ENCODE results near the gene LETM1.
"Not testable (repeated sequence)": the region's sequence is repeated elsewhere in the genome, so short reads cannot be mapped to it uniquely, and the experiment has no call there.

LETM1 gene

DNA sequence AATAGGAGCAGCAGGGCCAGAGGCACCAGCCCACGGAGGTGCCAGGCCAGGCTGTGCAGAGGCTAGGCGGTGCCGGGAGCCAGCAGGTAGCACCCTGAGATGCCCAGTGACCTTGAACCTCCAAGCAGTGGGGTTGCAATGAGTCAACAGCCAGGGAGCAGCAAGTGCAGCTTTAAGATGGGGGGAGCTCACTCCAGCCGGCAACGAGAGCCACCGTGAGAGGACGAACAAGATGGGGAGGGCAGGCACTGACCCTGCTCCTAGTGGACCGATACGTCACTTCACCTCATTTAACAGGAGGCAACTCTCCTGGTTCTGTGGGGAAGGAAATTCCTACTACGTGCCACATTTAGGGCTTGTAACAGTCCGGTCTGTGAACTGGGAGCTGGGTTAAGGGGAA, 4.8 kb downstream of the LETM1 start:
- no peak for ATAC-seq

DNA sequence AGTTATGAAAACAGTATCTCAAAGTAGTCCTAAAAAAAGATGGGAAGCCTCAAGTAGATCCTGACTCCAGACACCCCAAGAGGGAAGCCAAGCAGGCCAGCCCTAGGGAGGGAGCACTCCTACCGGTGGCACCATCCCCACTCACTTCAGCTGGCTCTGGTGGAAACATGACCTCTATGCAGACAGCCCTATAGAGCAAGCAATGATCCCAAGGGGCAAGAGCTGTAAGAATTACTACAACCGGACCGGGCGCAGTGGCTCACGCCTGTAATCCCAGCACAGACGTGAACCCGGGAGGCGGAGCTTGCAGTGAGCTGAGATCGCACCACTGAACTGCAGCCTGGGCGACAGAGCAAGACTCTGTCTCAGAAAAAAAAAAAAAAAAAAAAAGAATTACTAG, 5.7 kb downstream of the LETM1 start:
- no peak for ATAC-seq

DNA sequence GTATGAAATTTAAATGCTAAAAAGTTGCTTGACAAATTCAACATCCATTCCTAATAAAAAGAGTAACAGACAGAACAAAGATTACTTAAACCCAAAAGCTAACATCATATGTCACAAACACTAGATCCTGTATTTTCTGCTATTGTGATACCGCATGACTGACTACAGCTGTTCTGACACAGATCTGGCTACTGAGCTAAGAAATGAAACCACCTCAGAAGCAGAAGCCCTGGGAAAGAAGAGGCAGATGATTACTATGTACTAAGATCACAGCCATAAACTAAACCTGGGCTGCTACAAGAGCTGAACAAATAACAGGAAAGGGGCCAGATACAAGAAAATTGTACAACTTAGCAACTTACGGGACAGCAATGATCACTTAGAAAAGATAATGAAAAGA, 9.4 kb downstream of the LETM1 start:
- ATAC-seq = no peak

DNA sequence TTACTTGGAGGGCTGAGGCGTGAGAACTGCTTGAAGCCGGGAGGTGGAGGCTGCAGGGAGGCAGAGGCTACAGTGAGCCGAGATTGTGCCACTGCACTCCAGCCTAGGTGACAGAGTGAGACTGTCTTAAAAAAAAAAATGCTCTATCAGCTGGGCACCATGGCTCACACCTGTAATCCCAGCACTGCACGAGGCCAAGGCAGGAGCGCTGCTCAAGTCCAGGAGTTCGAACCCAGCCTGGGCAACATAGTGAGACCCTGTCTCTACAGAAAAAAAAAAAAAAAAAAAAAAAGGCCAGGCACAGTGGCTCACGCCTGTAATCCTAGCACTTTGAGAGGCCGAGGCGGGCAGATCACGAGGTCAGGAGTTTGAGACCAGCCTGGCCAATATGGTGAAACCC, 11.3 kb downstream of the LETM1 start:
- ATAC-seq = not testable (repeated sequence)

DNA sequence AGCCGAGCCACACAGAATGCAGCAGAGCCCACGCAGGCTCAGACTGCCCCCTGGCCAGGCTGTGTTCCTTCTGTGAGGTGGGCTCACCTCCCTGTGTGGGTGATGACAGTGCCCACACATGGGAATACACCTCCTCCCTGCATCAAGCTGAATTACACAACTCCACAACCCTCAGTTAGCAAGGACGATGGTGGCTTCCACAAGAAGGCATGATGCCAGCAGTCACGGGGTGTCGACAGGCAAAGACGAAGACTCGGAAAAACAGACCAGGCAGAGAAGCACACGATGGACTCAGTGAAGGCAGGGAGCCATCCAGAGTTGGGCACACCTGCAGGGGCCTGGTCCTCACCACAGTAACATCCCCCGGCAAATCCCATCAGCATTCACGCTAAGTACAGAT, 12.1 kb downstream of the LETM1 start:
- ATAC-seq = no peak

DNA sequence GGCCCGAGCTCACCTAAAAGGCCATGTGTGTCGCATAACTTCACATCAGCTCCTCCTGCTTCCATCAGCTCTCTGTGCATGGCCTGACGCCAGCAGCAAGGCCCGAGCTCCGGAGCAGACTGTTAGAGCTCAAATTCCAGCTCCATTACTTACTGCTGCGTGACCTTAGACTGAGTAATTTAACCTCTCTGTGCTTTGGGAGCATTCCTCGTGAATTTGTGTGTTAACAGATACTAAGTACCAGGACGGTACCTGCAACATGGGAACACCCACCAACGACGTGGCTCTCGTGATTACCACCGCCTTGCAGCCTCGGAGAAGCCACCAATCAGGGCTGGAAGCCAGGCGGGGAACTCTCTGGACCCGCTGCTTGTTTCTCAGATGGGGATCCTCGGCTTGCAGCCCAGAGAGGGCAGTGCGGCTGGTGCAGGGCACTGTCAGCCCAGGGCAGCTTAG, 12.9 kb downstream of the LETM1 start:
- no peak for ATAC-seq

GRCh38 chr4:1842339-1842895, 13.5 kb downstream of the LETM1 start:
- no peak for ATAC-seq

DNA sequence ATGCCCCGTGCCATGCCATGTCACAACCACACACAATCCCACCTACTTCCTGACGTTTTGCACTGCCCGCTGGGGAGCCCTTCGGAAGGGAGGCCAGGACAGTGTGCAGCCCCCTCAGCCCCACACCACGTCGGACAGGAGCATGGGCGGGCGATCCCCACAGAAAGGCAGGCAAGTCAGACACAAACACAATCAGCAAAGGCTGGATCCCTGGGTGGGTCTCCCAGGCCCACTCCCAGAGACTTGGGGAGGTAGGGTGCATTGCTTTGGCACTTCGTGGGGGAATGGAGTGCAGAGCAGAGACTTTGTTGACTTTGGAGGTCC, 14.1 kb downstream of the LETM1 start:
- ATAC-seq = no peak

DNA sequence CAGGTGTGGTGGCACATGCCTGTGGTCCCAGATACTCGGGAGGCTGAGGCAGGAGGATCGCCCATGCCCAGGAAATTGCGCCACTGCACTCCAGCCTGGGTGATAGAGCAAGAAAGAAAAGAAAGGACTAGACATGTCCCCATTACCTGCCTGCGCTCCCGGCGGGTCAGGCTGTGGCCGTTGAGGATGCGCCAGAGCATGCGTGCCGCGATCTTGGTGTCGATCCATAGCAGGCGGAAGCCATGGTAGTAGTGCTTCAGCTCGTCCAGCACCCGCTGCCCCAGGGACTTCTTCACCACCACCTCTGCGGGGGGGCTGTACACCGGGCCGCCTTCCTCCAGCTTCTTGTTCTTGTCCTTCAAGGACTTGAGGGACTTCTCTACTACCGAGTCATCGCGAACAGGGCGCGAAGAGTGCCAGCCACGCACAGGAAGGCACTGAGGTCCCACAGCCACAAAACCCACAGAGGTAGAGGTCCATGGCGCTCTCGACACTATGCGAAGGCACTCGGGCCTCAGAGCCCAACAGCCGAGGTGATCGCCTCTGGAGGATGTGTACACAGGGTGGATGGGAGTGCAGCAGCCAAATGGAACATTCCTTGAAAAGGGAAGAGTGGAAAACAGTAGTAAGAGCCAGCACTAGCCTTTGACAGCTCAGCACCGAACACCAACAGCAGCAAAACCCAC, 14.6 kb downstream of the LETM1 start:
- ATAC-seq = no peak

GRCh38 chr4:1839282-1839681, 16.7 kb downstream of the LETM1 start:
- no peak for ATAC-seq

DNA sequence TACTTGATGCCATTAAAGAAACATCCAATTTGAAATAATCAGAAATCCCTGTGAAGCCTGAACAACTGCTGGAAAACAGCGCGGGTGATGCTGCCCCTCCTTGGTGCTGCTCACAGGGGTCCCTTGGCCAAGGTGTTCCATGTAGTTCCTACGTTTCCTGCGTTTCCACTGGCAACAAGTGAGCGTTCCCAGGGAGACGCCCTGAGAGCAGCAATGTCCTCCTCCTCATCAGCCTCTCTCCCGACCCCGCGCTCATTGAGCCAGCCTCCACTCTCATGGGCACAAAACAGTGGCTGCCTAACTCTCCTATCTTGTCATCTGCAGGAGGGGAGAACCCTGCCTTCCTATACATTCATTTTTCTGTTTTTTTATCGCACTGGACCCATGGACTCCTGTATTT, 18.9 kb downstream of the LETM1 start:
- ATAC-seq = no peak

GRCh38 chr4:1836650-1837049, 19.3 kb downstream of the LETM1 start:
- no peak for ATAC-seq

DNA sequence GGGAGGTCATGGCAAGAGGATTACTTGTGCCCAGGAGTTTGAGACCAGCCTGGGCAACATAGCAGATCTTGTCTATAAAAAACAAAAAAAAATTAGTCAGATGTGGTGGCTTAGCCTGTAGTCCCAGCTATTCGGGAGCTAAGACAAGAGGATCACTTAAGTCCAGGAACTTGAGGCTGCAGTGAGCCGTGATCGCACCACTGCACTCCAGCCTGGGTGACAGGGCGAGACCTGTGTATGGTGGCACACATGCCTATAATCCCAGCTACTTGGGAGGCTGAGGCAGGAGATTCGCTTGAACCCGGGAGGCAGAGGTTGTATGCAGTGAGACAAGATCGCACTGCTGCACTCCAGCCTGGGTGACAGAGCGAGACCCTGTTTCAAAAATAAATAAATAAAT, 20.1 kb downstream of the LETM1 start:
- ATAC-seq = not testable (repeated sequence)

- ATAC-seq = peak in 1 of 2 donors; percentile 55
These were observed 21.7 kb downstream of the LETM1 start for GRCh38 chr4:1834047-1834775.

GRCh38 chr4:1833307-1834046, 22.5 kb downstream of the LETM1 start:
- no peak for ATAC-seq

DNA sequence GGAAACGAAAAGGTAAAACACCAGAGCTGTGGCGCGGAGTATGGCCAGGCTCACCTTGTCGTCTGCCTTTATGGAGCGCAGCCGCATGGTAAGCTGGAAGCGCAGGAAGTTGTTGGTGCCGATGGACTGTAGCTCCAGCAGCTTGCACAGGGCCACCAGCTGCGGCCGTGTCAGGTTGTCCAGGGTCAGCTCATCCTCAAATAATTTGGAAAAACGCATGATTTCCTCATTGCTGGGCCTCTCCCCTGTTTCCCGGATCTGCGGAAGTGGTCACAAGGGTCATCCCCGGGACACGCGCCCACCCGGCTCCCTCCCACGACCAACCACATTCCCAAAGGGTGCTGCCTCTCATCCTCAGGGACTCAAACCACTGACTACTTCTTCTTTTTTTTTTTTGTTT, 23.3 kb downstream of the LETM1 start:
- ATAC-seq = no peak

GRCh38 chr4:1831331-1831730, 24.6 kb downstream of the LETM1 start:
- ATAC-seq = no peak

DNA sequence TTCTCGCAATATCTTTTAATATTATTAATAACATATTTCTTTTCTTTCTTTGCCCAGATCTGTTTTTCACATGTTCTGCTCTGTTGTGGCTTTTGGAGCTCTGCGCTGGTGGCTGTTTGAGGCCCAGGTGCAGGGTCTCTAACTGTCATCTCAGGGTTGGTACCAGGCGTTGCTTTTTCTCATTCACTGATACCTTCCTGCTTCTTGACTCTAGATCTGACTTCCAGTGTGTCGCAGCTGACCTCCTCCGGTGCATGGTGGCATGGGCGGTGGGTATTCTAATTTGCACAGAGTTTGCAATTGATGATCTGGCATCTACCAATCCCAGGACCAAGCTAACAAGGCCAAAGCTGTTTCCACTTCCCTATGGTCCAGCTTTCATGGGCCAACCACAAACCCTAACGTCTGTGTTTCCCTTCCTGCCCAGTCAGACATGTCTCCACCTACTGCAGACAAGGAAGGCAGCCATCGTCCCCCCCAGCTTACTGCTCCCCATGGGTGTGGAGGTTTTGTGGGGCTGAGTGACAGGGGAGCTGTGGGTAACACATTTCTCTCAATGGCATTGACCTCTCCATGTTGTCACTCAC, 25.2 kb downstream of the LETM1 start:
- no peak for ATAC-seq

- no peak for ATAC-seq
These were observed 25.7 kb downstream of the LETM1 start for GRCh38 chr4:1830234-1830633.

- no peak for ATAC-seq
These were observed 29.2 kb downstream of the LETM1 start for GRCh38 chr4:1826531-1827350.

DNA sequence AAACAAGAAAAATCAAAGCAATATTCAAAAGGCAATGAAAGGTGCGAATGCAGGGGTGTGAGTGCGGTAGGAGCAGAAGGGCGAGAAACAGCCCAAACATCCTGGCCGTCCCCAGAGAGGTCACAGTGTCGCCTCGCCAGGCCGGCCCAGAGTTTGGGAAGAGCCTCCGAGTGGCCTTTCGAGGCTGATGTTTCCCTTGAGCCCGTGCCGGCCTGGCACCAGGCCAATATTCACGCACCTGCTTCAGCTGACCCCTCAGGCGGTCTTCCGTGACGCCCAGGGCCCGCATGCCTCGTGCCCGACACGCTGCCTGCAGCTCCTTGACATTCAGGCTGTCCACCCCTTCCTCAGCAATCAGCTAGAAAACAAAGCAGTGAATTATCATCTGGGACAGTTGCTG, 30.6 kb downstream of the LETM1 start:
- no peak for ATAC-seq

DNA sequence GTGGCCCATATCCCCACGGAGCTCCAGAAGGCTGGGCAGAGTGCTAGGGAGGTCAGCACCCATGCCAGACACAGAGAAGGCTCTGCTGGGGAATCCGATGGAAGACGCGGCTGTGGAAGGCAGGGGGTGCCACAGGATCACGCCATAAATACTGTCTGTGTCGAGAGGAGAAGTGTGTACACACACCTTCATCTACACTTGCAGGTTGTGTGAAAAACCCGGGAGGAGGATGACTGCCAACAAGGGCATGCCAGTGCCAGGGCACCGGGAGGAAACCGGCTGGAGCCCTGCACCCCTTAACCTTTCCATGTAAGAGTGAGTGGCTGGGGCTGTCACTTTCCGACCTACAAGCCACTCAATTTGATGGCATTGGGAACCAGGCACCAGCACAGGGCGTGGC, 31.2 kb downstream of the LETM1 start:
- ATAC-seq = no peak
